Keratinocyte (primary cell): ENCODE data around the gene AFAP1L2. TPM values are rescaled to one million over a fixed set of nuclear protein-coding genes. Genes with fewer than 3 reads are reported as not detected.
A peak's percentile ranks its signal among the peaks of the same experiment; 100 is the strongest.

Source experiments
- DNase-seq: peaks from one replicate; pipeline ENCODE4 v3.0.0-alpha.2; 2011; ENCODE audit warnings: low read depth, missing footprints, low spot score
- FAIRE-seq: peaks from 2 replicates; lab custom pipeline; 2011; peaks lifted over from hg19 to GRCh38; lab: Jason Lieb, UNC
- H2AFZ ChIP-seq: 2 replicates; pipeline ENCODE4 v1.6.0; 2012; ENCODE audit warnings: low read length, control low read depth, inconsistent platforms; ENCODE audit not compliant: control insufficient read depth
- H3K27ac ChIP-seq: 2 replicates; pipeline ENCODE4 v1.5.1; 2011; ENCODE audit warnings: low read length; ENCODE audit not compliant: control insufficient read depth, insufficient read depth
- H3K27me3 ChIP-seq: 3 replicates; pipeline ENCODE4 v1.6.0; 2011; ENCODE audit warnings: low read length; ENCODE audit not compliant: control insufficient read depth, insufficient read depth; ENCODE audit errors: extremely low read depth
- H3K36me3 ChIP-seq, 2 experiments: 2 replicates in 1 of 2; 3 replicates in 1 of 2; pipeline ENCODE4 v1.5.1; 2011; ENCODE audit warnings: low read length in 2 of 2, mild to moderate bottlenecking in 1 of 2; ENCODE audit not compliant: control insufficient read depth in 2 of 2, insufficient read depth in 2 of 2; ENCODE audit errors: extremely low read depth in 1 of 2
- H3K4me1 ChIP-seq: 3 replicates; pipeline ENCODE4 v1.5.1; 2011; ENCODE audit warnings: low read length; ENCODE audit not compliant: control insufficient read depth, insufficient read depth; ENCODE audit errors: extremely low read depth
- H3K4me2 ChIP-seq: 3 replicates; pipeline ENCODE4 v1.6.0; 2011; ENCODE audit warnings: low read depth, low read length; ENCODE audit not compliant: control insufficient read depth, insufficient read depth; ENCODE audit errors: extremely low read depth
- H3K4me3 ChIP-seq, 3 experiments: fragments of 200-600 bp in 1 of 3; sonication (generic) in 1 of 3; 2 replicates in 2 of 3; 3 replicates in 1 of 3; pipeline ENCODE4 v1.5.1; 2011 to 2016; ENCODE audit warnings: low read length in 3 of 3, mild to moderate bottlenecking in 3 of 3, control low read depth in 2 of 3, inconsistent platforms in 1 of 3, low read depth in 1 of 3, mixed read lengths in 1 of 3, mixed run types in 1 of 3, moderate library complexity in 1 of 3; ENCODE audit not compliant: control insufficient read depth in 2 of 3, insufficient read depth in 2 of 3; ENCODE audit errors: extremely low read depth in 1 of 3
- H3K79me2 ChIP-seq: 2 replicates; pipeline ENCODE4 v1.6.0; 2012; ENCODE audit warnings: low read length; ENCODE audit not compliant: control insufficient read depth, insufficient read depth
- H3K9ac ChIP-seq: 3 replicates; pipeline ENCODE4 v1.6.0; 2011; ENCODE audit warnings: low read length; ENCODE audit not compliant: control insufficient read depth, insufficient read depth; ENCODE audit errors: extremely low read depth
- H3K9me1 ChIP-seq: 3 replicates; pipeline ENCODE4 v1.6.0; 2011; ENCODE audit warnings: low read length; ENCODE audit not compliant: control insufficient read depth, insufficient read depth; ENCODE audit errors: extremely low read depth
- H3K9me3 ChIP-seq: 2 replicates; pipeline ENCODE4 v1.5.1; 2012; ENCODE audit warnings: low read depth, low read length; ENCODE audit not compliant: control insufficient read depth
- H4K20me1 ChIP-seq: 3 replicates; pipeline ENCODE4 v1.6.0; 2011; ENCODE audit warnings: low read length; ENCODE audit not compliant: control insufficient read depth, insufficient read depth; ENCODE audit errors: extremely low read depth
- EZH2 ChIP-seq: IDR thresholded peaks from one replicate; pipeline ENCODE4 v1.6.1; 2012; ENCODE audit warnings: inconsistent platforms, mild to moderate bottlenecking, low read length, moderate library complexity
- dilution Hi-C: fragments of 300-500 bp; cut with MboI; formaldehyde crosslinking; loops from one replicate; pipeline ENCODE4 v1.7.0; 2020; ENCODE audit warnings: low sequenced_read_pairs; ENCODE audit not compliant: extremely low pct_ligation_motif_present
- polyA plus RNA-seq, 5 experiments: library from polyadenylated mRNA; depleted of rRNA in 3 of 5; stranded (reverse) in 3 of 5; stranded (forward) in 1 of 5; unstranded in 1 of 5; fragments of >200 nt; gene quantifications; 1 replicate in 1 of 5; 2 replicates in 3 of 5; 3 replicates in 1 of 5; pipeline versions ENCODE4 v1.2.1 to v1.2.3, GENCODE V29; 2011 to 2012; ENCODE audit warnings: missing spikeins in 2 of 5, low read depth in 1 of 5, low replicate concordance in 1 of 5
- TF ChIP-seq, protein P1 (sequence below), 3 experiments: IDR thresholded peaks in 1 of 3; conservative IDR thresholded peaks in 1 of 3; optimal IDR thresholded peaks in 1 of 3; 2 replicates in 2 of 3; 3 replicates in 1 of 3; pipeline versions ENCODE3 to v1.5.1; 2011; ENCODE audit warnings: low read length in 3 of 3, mild to moderate bottlenecking in 3 of 3, moderate library complexity in 2 of 3, control low read depth in 1 of 3, inconsistent platforms in 1 of 3; ENCODE audit not compliant: insufficient read depth in 2 of 3; ENCODE audit errors: extremely low read depth in 1 of 3

AFAP1L2 gene
- polyA plus RNA-seq, 1 donor (not counting 4 experiments of a cell fraction or from before 2014, with no cell fraction given): 40.4 TPM

DNA sequence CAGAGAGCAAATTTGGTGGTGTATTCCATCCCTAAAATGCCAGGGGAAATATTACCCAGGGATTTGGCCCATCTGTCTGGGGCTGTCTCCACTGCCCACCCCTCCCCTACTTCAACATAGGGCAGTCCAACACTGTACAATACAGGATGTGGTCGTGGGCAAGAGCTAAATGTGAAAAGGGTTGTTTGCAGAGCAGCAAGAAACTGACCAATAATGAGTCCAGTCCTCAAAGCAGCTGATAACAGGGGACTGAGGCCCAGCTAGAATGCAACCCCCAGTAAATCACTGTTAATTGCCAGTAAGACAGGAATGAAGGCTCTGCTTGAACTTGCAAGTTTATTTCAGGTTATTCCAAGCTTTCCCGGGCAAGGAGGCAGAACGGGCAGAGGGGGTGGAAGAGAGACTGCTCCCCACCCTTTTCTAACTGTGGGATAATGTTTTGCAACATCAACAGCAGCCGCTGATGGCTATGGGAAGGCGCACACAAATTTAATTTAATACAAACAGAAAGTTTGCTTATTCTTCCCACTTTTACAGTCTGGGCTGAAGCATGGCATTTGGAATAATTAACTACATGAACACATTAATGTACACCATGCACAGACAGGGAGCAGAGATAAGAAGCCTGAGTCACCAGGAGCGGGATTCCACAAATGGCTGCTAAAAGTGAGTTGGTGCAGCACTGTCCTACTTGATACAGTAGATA lies 36.8 kb downstream of the AFAP1L2 start:
- Histone ChIP-seq H3K9me1 (peaks cover 3% of the 10 kb centered on the region), H4K20me1 (no peaks in the 10 kb centered on the region), H2AFZ (peak overlapping the region; percentile 45), H3K4me1 (peaks cover 28% of the 10 kb centered on the region), H3K4me3 (peak overlapping the region in 1 of 3 experiments; percentile 45), H3K9me3 (no peaks in the 10 kb centered on the region), H3K4me2 (peak overlapping the region; percentile 55), H3K79me2 (peaks cover 54% of the 10 kb centered on the region), H3K27me3 (no peaks in the 10 kb centered on the region), H3K36me3 (peaks cover 0 to 6% of the 10 kb centered on the region in 2 experiments), H3K27ac (peak overlapping the region; percentile 46), H3K9ac (peak overlapping the region; percentile 11)
- dilution Hi-C loops: no loop called here
- no peak for TF ChIP-seq EZH2
- TF ChIP-seq, protein P1, sequence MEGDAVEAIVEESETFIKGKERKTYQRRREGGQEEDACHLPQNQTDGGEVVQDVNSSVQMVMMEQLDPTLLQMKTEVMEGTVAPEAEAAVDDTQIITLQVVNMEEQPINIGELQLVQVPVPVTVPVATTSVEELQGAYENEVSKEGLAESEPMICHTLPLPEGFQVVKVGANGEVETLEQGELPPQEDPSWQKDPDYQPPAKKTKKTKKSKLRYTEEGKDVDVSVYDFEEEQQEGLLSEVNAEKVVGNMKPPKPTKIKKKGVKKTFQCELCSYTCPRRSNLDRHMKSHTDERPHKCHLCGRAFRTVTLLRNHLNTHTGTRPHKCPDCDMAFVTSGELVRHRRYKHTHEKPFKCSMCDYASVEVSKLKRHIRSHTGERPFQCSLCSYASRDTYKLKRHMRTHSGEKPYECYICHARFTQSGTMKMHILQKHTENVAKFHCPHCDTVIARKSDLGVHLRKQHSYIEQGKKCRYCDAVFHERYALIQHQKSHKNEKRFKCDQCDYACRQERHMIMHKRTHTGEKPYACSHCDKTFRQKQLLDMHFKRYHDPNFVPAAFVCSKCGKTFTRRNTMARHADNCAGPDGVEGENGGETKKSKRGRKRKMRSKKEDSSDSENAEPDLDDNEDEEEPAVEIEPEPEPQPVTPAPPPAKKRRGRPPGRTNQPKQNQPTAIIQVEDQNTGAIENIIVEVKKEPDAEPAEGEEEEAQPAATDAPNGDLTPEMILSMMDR (optimal IDR thresholded peaks at IDR 0.05 in 1 of 3, IDR thresholded peaks at IDR 0.05 in 1 of 3, conservative IDR thresholded peaks at IDR 0.05 in 1 of 3; ENCODE audit: extremely low read depth in 1 of 3, insufficient read depth in 2 of 3, low read length in 3 of 3): no peak
- DNase-seq (no peak), FAIRE-seq (peak; percentile 88)

DNA sequence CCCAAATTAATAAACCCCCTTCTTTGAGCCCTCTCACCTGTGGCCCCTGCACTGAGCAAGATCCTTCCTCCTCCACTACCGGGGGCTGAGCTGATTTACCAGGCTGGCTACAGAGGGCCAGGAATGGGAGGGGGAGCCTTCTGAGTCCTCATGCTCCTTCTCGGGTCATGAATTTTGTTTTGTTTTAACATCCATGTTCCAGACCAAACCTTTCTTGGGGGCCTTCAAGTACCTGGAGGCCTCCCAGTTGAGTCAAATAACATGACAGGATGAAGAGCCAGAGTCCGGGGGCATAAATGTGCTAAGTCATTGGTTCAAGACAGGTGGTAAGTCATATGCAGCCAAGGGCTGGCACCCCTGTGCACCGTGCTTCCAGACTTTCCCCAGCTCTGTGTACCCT lies 39.6 kb downstream of the AFAP1L2 start:
- H3K27ac ChIP-seq: no peak overlapping the region
- dilution Hi-C loops: no loop called here
- H3K9me3 ChIP-seq: no peaks in the 10 kb centered on the region

More for the DNA sequence above, 39.6 kb downstream of the AFAP1L2 start:
- peaks cover 2 to 10% of the 10 kb centered on the region in 2 experiments for H3K36me3 ChIP-seq
- H3K4me1 ChIP-seq: peaks cover 17% of the 10 kb centered on the region
- TF ChIP-seq, protein P1 (optimal IDR thresholded peaks at IDR 0.05 in 1 of 3, IDR thresholded peaks at IDR 0.05 in 1 of 3, conservative IDR thresholded peaks at IDR 0.05 in 1 of 3; ENCODE audit: extremely low read depth in 1 of 3, insufficient read depth in 2 of 3, low read length in 3 of 3): no peak
- no peak for TF ChIP-seq EZH2
- no peak overlapping the region for H3K4me3 ChIP-seq
- H2AFZ ChIP-seq: no peak overlapping the region
- H3K79me2 ChIP-seq: peaks cover 49% of the 10 kb centered on the region
- H3K9me1 ChIP-seq: peaks cover 3% of the 10 kb centered on the region
- H3K4me2 ChIP-seq: no peak overlapping the region
- no peaks in the 10 kb centered on the region for H4K20me1 ChIP-seq
- DNase-seq (no peak), FAIRE-seq (no peak)
- H3K27me3 ChIP-seq: no peaks in the 10 kb centered on the region
- no peak overlapping the region for H3K9ac ChIP-seq
